ENCODE measurements around the gene ACBD6. TPM values are rescaled to one million over a fixed set of nuclear protein-coding genes. Genes with fewer than 3 reads are reported as not detected.

The ACBD6 gene
- total RNA-seq, 1 donor from 2014 or later: 19.0 TPM

- no peak for DNase-seq (ENCODE audit: low spot score)
- intact Hi-C loops (cut with DNase I): no loop called here
Observed at GRCh38 chr1:180385144-180385543, 117.2 kb downstream of the ACBD6 start.

- DNase-seq (ENCODE audit: low spot score): no peak
- intact Hi-C loops (cut with DNase I): no loop called here
Observed at GRCh38 chr1:180384286-180385005, 117.9 kb downstream of the ACBD6 start.

- DNase-seq (ENCODE audit: low spot score): no peak
- intact Hi-C loops (cut with DNase I): no loop called here
Observed at GRCh38 chr1:180382326-180383115, 119.9 kb downstream of the ACBD6 start.

GRCh38 chr1:180381184-180381580, 121.2 kb downstream of the ACBD6 start:
- intact Hi-C loops (cut with DNase I): no loop called here
- DNase-seq (ENCODE audit: low spot score): no peak

DNA sequence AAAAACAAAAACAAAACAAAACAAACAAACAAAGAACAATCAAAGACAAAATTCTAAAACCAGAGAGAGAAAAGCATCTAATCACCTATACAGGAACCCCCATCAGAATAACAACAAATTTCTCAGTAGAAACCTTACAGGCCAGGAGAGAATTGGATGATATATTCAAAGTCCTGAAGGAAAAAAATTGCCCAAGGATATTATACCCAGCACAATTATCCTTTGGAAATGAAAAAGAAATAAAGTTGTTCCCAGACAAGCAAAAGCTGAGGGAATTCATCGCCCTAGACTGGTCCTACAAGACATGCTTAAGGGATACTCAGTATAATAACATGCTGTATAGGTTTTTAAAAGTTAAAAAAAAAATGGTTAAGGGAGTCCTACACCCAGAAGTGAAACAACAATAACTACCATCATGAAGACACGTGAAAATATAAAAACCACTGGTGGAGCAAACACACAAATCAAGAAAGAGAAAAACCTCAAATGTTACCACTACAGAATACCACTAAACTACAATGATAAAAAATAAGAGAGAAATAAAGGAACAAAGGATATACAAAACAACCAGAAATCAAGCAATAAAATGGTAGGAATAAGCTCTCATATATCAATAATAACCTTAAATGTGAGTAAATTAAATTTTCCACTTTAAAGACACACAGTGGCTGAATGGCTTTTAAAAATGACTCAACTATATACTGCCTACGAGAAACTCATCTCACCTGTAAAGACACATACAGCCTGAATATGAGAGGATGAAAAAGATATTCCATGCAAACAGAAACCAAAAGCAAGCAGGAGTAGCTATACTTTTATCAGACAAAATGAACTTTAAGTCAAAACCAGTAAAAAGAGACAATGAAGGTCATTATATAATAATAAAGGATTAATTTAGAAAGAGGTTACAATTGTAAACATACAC, 121.9 kb downstream of the ACBD6 start:
- intact Hi-C loops (cut with DNase I): no loop called here
- DNase-seq (ENCODE audit: low spot score): no peak

DNA sequence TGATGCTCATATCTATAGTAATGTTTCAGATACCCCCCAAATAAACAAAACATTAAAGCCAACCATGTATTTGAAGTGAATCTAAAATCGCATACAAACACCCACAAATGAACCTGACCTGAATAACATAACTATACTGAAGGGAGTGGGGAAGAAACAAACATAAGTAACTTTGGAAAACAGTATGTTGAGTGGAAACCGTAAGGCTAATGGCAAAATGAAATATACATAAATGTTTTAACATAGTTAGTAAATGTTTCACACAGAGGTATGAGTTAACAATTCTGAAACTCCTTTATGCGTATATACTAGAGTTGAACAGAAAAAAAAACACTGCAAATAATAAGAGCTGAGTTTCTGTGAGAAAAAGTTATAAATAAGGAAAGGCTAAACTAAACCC, 125.6 kb downstream of the ACBD6 start:
- intact Hi-C loops (cut with DNase I): no loop called here
- DNase-seq (ENCODE audit: low spot score): no peak

- no peak for DNase-seq (ENCODE audit: low spot score)
- intact Hi-C loops (cut with DNase I): no loop called here
Observed at GRCh38 chr1:180376253-180376652, 126.1 kb downstream of the ACBD6 start.

DNA sequence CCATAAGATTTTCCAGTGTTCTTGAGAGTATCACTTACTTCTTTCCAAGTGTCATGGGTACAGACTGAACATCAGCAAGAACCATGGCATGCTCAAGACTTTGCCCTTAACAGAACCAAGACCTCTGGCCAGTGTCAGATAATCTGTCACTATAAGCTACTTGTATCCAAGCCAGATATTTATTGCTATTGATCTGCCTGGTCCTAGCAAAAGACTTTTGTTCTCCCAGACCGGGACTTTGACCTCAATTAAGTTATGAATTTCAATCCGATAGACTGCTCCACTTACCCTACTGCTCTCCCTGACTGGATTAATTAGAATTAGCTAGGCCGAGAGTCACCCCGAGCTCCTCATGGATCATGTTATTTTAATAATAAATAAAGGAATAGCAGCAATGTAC, 129.6 kb downstream of the ACBD6 start:
- no peak for DNase-seq (ENCODE audit: low spot score)
- intact Hi-C loops (cut with DNase I): no loop called here

DNA sequence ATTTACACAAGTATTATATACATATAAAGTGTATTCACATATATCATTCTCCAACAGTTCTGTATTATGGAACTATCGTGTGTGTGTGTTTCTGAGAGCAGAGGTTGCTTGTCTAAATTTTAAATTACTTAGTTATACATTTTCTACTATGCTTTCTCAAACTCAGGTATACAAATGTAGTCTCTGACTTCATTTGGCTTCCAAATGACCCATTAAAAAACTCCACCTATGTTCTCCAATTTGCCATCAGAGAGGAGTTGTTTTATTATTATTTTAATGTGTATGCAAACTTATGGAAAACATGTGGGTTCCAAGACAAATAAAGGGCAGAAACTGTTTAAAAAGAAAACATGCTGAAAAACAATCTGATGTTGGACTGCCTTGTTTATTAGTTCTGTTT, 131.8 kb downstream of the ACBD6 start:
- no peak for DNase-seq (ENCODE audit: low spot score)
- intact Hi-C loops (cut with DNase I): no loop called here

DNA sequence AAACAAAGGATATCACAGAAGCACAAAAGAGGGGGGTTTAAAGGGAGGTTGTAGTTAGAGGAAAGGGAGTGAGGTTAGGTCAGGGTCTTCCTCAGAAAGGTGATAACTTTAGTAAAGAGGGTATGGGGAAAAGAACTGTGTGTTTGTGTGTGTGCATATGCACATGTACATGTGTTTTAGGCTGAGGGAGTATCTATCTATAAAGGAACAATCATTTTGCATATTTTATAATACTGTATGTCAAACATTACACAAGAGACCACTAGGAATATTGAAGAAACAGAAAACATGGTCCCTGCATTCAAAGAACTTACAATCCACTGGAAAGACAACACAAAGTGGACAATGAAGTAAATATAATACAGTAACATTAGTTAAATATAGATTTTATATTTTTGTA, 132.2 kb downstream of the ACBD6 start:
- intact Hi-C loops (cut with DNase I): no loop called here
- DNase-seq (ENCODE audit: low spot score): no peak

GRCh38 chr1:180369061-180369460, 133.3 kb downstream of the ACBD6 start:
- DNase-seq (ENCODE audit: low spot score): no peak
- intact Hi-C loops (cut with DNase I): no loop called here

DNA sequence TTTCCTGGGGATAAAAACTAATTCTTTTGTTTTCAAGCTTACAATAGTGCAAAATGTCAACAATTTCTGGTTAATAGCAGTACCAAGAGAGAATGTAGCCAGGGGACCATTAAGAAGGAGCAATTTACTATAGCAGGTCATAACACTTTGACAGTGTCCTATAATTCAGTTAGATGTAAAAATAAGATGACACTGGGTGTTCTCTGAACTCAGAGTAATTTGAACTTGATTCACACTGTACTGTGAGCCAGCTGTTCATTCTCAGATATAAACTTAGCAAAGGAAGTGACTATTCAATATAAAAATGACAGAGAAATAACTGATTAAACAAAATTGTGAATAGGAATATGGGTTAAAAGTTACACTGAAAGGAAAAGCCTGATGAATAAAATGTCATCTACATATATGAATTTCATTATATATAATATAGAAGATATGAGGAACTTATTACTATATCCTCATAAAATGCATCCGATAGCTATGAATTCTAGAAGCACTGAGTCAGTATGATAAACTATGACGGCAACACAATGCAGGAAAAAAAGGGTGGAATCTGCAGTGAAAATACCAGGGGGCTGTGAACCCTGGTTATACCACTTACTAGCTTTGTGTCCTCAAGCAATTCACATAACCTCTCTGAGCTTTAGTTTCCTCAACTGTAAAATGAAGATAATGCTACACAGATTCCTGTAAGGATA, 135.9 kb downstream of the ACBD6 start:
- intact Hi-C loops (cut with DNase I): no loop called here
- DNase-seq (ENCODE audit: low spot score): no peak

DNA sequence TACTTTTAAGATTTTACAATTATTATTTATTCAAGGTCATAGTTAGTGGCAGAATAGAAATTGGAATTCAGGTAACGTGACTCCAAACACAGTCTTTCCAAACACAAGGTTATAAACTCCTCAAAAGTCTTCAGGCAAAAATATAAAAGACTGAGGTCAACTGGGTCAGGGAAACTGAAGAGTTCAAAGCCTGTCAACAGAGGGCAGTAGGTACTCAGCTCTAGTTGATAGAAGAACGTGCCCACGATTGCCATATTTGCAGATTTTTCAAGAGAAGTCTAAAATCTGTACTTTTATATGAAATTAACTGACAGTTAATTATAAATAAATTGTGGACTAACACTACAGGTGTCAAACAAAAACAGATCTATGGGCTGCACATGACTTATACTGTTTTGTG, 137.3 kb downstream of the ACBD6 start:
- DNase-seq (ENCODE audit: low spot score): no peak
- intact Hi-C loops (cut with DNase I): no loop called here

DNA sequence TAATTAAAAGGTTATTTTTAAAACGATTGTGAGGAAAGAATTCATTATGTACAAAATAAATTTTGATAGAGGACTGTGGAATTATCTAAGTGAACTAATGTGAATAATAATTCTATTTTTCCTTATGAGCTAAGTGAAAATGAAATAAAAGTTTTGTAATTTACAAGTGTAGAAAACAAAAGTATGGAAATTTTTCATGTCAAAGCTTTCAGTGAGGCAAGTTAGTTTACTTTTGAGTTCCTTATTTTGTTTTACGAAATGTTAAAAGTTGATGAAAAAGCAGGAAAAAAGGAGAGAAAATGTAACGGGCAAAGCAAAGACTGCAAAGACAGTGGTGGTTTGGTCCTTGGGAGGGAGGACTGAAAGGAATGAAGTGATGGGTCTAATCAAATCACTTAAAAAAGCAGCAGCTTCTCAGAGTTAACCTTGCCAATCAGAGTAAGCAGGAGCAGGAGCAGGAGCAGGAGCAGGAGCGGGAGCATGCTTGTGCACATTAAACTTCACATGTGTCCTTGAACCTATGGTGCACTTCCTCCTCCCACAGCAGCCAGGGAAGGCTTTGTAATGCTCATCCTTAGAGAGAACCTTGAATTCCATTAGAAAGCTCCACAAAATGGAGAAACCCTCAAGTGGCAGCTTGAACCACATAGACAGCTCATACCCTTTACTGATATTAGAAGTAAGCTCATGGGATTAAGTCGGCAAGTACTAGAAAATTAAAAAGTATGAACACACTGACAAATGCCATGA, 139.0 kb downstream of the ACBD6 start:
- DNase-seq (ENCODE audit: low spot score): no peak
- intact Hi-C loops (cut with DNase I): no loop called here

DNA sequence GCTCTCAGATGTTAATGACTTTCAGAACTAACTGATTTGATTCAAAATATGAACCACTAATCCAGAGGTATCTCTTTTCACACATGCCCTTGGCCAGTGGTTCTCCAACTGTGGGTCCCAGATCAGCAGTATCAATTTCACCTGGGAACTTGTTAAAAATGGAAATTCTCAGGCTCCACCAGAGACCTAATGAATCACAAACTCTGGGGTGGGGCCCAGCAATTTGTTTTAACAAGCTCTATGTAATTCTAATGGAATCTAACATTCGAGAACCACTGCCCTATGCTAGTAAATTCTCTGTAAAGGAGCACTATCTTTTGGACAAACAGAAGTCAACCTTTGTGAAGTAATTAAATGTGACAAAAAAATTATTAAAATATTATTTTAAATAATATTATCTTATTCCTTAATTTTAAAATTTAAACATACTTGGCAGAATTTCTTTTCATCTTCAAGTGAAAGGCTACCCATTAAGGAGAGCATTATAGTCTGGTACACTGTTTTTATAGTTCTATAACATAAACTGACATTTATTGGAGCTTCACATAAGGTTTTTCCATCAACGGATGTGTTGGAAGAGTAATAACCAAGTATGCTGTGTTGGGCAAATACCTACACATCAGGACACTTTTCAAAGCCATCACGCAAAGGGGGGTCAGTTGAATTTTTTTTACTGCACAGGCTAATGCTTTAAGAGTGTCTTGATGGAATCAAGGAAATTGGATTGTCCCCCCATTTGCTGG, 141.9 kb downstream of the ACBD6 start:
- no peak for DNase-seq (ENCODE audit: low spot score)
- intact Hi-C loops (cut with DNase I): no loop called here

- no peak for DNase-seq (ENCODE audit: low spot score)
- intact Hi-C loops (cut with DNase I): no loop called here
Observed at GRCh38 chr1:180358649-180359048, 143.7 kb downstream of the ACBD6 start.

DNA sequence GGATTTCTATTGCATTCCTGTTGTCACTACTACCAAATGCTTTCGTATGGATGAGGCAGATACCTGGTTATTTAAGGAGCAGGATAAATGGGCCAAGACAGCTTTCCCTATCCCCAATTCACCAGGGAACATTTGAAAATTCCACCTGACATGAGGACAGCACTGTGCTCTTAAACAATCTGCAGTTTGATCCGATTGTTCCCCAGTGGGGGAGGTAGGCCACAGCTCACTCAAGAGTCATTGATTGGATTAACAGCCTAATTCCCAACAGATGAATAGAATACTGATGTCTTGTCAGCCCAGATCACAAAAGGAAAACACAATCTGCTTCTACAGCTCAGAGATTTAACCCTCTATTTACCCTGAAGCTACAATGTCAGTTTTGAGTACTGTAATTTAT, 148.4 kb downstream of the ACBD6 start:
- intact Hi-C loops (cut with DNase I): no loop called here
- no peak for DNase-seq (ENCODE audit: low spot score)

GRCh38 chr1:180352588-180352987, 149.8 kb downstream of the ACBD6 start:
- intact Hi-C loops (cut with DNase I): no loop called here

More at GRCh38 chr1:180352588-180352987, 149.8 kb downstream of the ACBD6 start:
- DNase-seq (ENCODE audit: low spot score): no peak
